GM12872 (cell line): Measurements from ENCODE around the gene SECISBP2L.

ENCODE experiments used
- CTCF ChIP-seq: IDR thresholded peaks from 3 replicates; pipeline ENCODE4 v1.5.1; 2011; ENCODE audit warnings: low read depth, mild to moderate bottlenecking, low read length, moderate library complexity; ENCODE audit not compliant: insufficient read depth

SECISBP2L gene

DNA sequence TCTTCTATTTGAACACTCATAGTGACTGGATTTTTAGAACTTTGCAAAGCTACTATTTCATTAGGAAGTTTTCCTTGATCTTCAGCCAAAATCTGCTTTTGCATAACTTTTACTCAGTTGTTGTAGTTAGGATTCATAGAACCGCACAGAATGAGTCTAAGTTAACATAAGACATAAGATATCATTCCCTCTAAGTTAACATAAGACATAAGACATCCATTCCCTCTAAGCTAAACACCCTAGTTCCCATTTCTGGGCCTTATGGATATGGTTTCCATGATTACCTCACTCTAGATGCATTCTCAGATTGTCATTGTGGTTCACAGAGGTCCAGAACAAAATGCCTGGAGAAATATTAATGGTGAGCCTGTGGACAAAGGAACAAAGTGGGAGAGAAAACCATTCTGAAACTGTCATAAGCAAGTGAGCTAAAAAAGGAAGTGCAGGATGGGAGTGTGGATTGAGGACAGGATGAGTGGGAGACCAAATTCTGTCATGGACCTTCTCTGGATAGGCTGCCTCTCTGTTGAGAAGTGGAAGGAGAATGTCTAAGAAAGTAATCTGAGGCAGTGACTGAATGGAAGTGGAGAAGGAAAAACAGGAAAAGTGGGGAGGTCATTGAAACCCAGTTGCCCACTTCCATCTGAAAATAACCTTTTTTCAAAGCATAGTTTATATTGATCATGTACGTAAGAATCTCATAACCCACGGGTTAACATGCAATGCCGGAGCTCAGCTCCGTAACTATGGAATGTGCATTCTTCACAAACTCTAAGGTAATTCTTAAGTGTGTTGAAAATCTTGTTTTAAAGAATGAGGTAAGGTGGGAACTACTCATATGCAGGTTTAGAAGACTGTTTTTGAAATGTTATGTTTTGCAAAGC, 37.4 kb upstream of the SECISBP2L start:
- no peak for TF ChIP-seq CTCF

DNA sequence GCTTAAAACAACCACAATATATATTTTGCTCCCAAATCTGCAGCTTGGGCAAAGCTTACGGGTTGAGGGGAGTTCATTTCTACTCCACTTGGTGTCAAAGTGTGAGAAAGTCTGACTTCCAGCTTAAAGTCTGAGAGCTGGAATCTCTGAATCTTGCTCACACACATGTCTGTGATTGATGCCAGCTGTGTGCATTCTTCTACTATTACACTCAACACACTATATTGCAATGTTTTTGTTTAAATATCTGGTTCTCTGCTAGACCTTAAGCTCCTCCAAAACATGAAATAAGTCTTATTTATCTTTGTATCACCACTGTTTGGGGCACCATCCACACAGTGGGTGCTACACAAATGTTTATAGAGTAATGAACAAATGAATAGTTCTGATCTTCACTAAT, 36.7 kb upstream of the SECISBP2L start:
- TF ChIP-seq CTCF = no peak

DNA sequence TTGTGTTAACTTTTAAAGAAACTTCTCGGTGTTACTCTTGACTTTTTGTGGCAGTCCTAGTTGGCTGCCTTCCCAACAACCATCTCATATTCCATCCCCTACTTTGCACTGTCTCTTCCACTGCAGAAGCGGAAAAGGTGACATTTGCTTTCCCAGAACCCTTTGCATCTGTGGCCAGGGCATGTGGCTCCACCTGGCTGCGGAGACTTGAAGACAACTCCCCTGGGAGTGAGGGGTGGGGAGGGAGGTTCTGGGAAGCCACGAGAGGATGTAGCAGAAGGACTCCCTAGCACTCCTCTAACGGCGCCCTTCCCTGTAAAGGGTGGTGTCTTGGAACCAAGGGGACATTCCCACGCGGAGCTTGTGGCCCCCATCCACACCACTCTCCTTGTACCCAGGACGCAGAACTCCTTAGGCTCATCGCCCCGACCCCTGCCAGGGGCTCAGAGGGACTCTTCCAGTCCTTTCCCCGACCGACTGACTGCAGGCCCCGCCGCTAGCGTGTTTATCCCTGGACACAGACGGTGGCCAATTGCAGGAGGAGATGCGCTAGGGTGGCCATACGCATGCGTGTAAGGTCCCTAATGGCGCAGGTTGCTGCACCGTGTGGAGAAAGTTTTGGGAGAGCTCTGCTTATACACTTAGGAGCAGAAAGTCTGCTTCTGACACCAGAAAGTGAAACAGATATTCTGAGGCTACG, 33.2 kb upstream of the SECISBP2L start:
- TF ChIP-seq CTCF = no peak

DNA sequence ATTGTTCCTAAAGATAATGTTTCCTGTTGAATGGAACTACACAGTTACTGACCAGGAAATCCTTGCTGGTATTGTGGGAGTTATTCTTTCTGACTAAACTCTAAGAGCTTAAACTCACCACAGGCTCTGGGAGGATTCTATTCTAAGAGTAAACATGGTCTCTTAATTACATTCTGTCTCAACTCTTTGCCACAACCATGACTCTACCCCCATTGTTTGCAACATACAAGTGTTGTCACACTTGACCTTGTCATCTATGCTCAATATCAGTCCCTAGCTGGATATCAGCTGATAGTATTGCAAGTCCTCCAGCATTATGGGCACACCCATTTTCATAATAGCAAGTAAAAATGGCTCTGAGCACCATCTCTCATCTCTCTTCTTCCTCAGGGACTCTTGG, 29.6 kb upstream of the SECISBP2L start:
- TF ChIP-seq CTCF = no peak

- TF ChIP-seq CTCF = no peak
These were observed 20.1 kb upstream of the SECISBP2L start for GRCh38 chr15:49066372-49066771.

GRCh38 chr15:49064884-49065283, 18.6 kb upstream of the SECISBP2L start:
- TF ChIP-seq CTCF = no peak

- TF ChIP-seq CTCF = no peak
These were observed 18.0 kb upstream of the SECISBP2L start for GRCh38 chr15:49064281-49064653.
